ENCODE results near the gene YY2. TPM values are rescaled to one million over a fixed set of nuclear protein-coding genes. Genes with fewer than 3 reads are reported as not detected.

Gene YY2
- 1 to 10 TPM in 3 of 4 donors, not detected in 1; 1.2 to 2.4 (median 1.6) TPM for total RNA-seq

GRCh38 chrX:21855937-21856415, at the start of gene YY2:
Gene YY2 (plus strand): TSS chrX:21855987. CDS start chrX:21856485, 498 bp downstream.
- intact Hi-C loops (cut with DNase I; ENCODE audit: low total_unique reads) (no loop called here), in situ Hi-C loops (cut with MboI; ENCODE audit: low pct_ligation_motif_present in 1 of 4, low pct_unique_long_range_greater_than_20kb in 1 of 4, low sequenced_read_pairs in 3 of 4) (no loop called here)
- H3K27ac ChIP-seq = no peak within 1 kb of the TSS
- DNase-seq = no peak
- 92 to 93% methylated on average over 5 to 29 of the region's 29 CpGs for WGBS, 2 donors (ENCODE audit: low coverage in 1 of 2)
- H3K4me1 ChIP-seq = no peaks in the 10 kb centered on the region
- H3K4me3 ChIP-seq = no peak within 1 kb of the TSS
- TF ChIP-seq CTCF (IDR thresholded peaks at IDR 0.05) (no peak), POLR2A (IDR thresholded peaks at IDR 0.05) (no peak)
- H3K27me3 ChIP-seq = no peaks in the 10 kb centered on the region
- H3K9me3 ChIP-seq = no peaks in the 10 kb centered on the region
- no peaks in the 10 kb centered on the region for H3K36me3 ChIP-seq

GRCh38 chrX:21806691-21807090, 49.1 kb upstream of the YY2 start:
- Histone ChIP-seq H3K36me3 (no peaks in the 10 kb centered on the region), H3K4me1 (no peaks in the 10 kb centered on the region), H3K4me3 (no peak overlapping the region), H3K27ac (no peak overlapping the region), H3K27me3 (no peaks in the 10 kb centered on the region), H3K9me3 (no peaks in the 10 kb centered on the region)
- no peak for DNase-seq
- TF ChIP-seq CTCF (IDR thresholded peaks at IDR 0.05) (no peak), POLR2AphosphoS5 (IDR thresholded peaks at IDR 0.05) (no peak), EP300 (IDR thresholded peaks at IDR 0.05; ENCODE audit: low read depth) (no peak), POLR2A (IDR thresholded peaks at IDR 0.05) (no peak)
- intact Hi-C loops (cut with DNase I; ENCODE audit: low total_unique reads) = no loop called here
- in situ Hi-C loops (cut with MboI; ENCODE audit: low pct_ligation_motif_present in 1 of 4, low pct_unique_long_range_greater_than_20kb in 1 of 4, low sequenced_read_pairs in 3 of 4) = no loop called here

- no peak overlapping the region for H3K4me3 ChIP-seq
- 43% methylated on average over 1 of the region's 1 CpG; no CpG with 5 or more reads in 1 of the 2 donors for WGBS, 2 donors (ENCODE audit: low coverage in 1 of 2)
- no peaks in the 10 kb centered on the region for H3K9me3 ChIP-seq
- H3K4me1 ChIP-seq = no peaks in the 10 kb centered on the region
- no peaks in the 10 kb centered on the region for H3K27me3 ChIP-seq
- H3K36me3 ChIP-seq = no peaks in the 10 kb centered on the region
- no peak overlapping the region for H3K27ac ChIP-seq
- no peak for DNase-seq
- intact Hi-C loops (cut with DNase I; ENCODE audit: low total_unique reads) (no loop called here), in situ Hi-C loops (cut with MboI; ENCODE audit: low pct_ligation_motif_present in 1 of 4, low pct_unique_long_range_greater_than_20kb in 1 of 4, low sequenced_read_pairs in 3 of 4) (no loop called here)
- TF ChIP-seq POLR2A (IDR thresholded peaks at IDR 0.05) (no peak), CTCF (IDR thresholded peaks at IDR 0.05) (no peak), POLR2AphosphoS5 (IDR thresholded peaks at IDR 0.05) (no peak), EP300 (IDR thresholded peaks at IDR 0.05; ENCODE audit: low read depth) (no peak)
Observed at GRCh38 chrX:21811832-21812231, 44.0 kb upstream of the YY2 start.

GRCh38 chrX:21812628-21813027, 43.2 kb upstream of the YY2 start:
- no peak for DNase-seq
- Histone ChIP-seq H3K27ac (no peak overlapping the region), H3K4me3 (no peak overlapping the region), H3K27me3 (no peaks in the 10 kb centered on the region), H3K9me3 (no peaks in the 10 kb centered on the region), H3K36me3 (no peaks in the 10 kb centered on the region), H3K4me1 (no peaks in the 10 kb centered on the region)
- WGBS, 2 donors (ENCODE audit: low coverage in 1 of 2) = 85% methylated on average over 2 of the region's 2 CpGs; no CpG with 5 or more reads in 1 of the 2 donors
- TF ChIP-seq CTCF (IDR thresholded peaks at IDR 0.05) (no peak), POLR2AphosphoS5 (IDR thresholded peaks at IDR 0.05) (no peak), POLR2A (IDR thresholded peaks at IDR 0.05) (no peak), EP300 (IDR thresholded peaks at IDR 0.05; ENCODE audit: low read depth) (no peak)
- in situ Hi-C loops (cut with MboI; ENCODE audit: low pct_ligation_motif_present in 1 of 4, low pct_unique_long_range_greater_than_20kb in 1 of 4, low sequenced_read_pairs in 3 of 4) = no loop called here
- intact Hi-C loops (cut with DNase I; ENCODE audit: low total_unique reads) = no loop called here

All from transverse colon (tissue), 4 donors.